MCF 10A (cell line): ENCODE data around the gene TMEM170A. TPM values are rescaled to one million over a fixed set of nuclear protein-coding genes. Genes with fewer than 3 reads are reported as not detected.
A peak's percentile ranks its signal among the peaks of the same experiment; 100 is the strongest.
"Not testable (repeated sequence)": the region's sequence is repeated elsewhere in the genome, so short reads cannot be mapped to it uniquely, and the experiment has no call there.

Source experiments
- BruUV-seq: library from RNA; stranded (reverse); fragments of 400-500 nt; replicated peaks from 2 replicates; lab custom pipeline; 2021; lab: Mats Ljungman, UMichigan
- CTCF ChIA-PET: fragments of 300-600 bp; sonication (Branson Sonifier 250); formaldehyde crosslinking; extraction: SDS; loops from one replicate; lab custom pipeline; 2021; ENCODE audit warnings: antibody characterized with exemption, inconsistent platforms; lab: Yijun Ruan, JAX
- POLR2A ChIA-PET: fragments of 300-600, 350-650 bp; sonication (Branson Sonifier 250); formaldehyde crosslinking; extraction: SDS; loops from one replicate; lab custom pipeline; 2020; ENCODE audit warnings: antibody characterized with exemption, inconsistent platforms; lab: Yijun Ruan, JAX
- DNase-seq: peaks from one replicate; pipeline ENCODE4 v3.0.0-alpha.2; 2018; ENCODE audit not compliant: unreplicated experiment
- H3K27ac Mint-ChIP-seq: one replicate; pipeline ENCODE4 v1.8.0; 2022; ENCODE audit warnings: mild to moderate bottlenecking, low read depth, mixed read lengths; ENCODE audit not compliant: unreplicated experiment
- H3K27me3 Mint-ChIP-seq: one replicate; pipeline ENCODE4 v1.8.0; 2022; ENCODE audit warnings: mixed read lengths; ENCODE audit not compliant: insufficient read depth, unreplicated experiment
- H3K36me3 Mint-ChIP-seq: one replicate; pipeline ENCODE4 v1.8.0; 2022; ENCODE audit warnings: mild to moderate bottlenecking, moderate library complexity, mixed read lengths; ENCODE audit not compliant: insufficient read depth, unreplicated experiment
- H3K4me1 Mint-ChIP-seq: one replicate; pipeline ENCODE4 v1.8.0; 2022; ENCODE audit warnings: mixed read lengths; ENCODE audit not compliant: insufficient read depth, unreplicated experiment
- H3K4me3 Mint-ChIP-seq: one replicate; pipeline ENCODE4 v1.8.0; 2022; ENCODE audit warnings: mild to moderate bottlenecking, moderate library complexity, mixed read lengths; ENCODE audit not compliant: unreplicated experiment
- H3K9me3 Mint-ChIP-seq: one replicate; pipeline ENCODE4 v1.8.0; 2022; ENCODE audit warnings: mixed read lengths; ENCODE audit not compliant: unreplicated experiment
- CTCF ChIP-seq: fragments of 200-600 bp; IDR thresholded peaks from one replicate; pipeline ENCODE4 v1.8.0; 2022; ENCODE audit warnings: antibody characterized with exemption, mild to moderate bottlenecking; ENCODE audit not compliant: unreplicated experiment
- intact Hi-C: fragments of 100-400 bp; cut with micrococcal nuclease; formaldehyde crosslinking; loops from 2 replicates; pipeline ENCODE4 v1.14.1; 2022
- total RNA-seq: library from RNA; stranded (reverse); gene quantifications from 2 replicates; pipeline ENCODE4 v1.2.3, GENCODE V29; 2022

TMEM170A gene
- total RNA-seq, 1 experiment from 2014 or later: 20.1 TPM

DNA sequence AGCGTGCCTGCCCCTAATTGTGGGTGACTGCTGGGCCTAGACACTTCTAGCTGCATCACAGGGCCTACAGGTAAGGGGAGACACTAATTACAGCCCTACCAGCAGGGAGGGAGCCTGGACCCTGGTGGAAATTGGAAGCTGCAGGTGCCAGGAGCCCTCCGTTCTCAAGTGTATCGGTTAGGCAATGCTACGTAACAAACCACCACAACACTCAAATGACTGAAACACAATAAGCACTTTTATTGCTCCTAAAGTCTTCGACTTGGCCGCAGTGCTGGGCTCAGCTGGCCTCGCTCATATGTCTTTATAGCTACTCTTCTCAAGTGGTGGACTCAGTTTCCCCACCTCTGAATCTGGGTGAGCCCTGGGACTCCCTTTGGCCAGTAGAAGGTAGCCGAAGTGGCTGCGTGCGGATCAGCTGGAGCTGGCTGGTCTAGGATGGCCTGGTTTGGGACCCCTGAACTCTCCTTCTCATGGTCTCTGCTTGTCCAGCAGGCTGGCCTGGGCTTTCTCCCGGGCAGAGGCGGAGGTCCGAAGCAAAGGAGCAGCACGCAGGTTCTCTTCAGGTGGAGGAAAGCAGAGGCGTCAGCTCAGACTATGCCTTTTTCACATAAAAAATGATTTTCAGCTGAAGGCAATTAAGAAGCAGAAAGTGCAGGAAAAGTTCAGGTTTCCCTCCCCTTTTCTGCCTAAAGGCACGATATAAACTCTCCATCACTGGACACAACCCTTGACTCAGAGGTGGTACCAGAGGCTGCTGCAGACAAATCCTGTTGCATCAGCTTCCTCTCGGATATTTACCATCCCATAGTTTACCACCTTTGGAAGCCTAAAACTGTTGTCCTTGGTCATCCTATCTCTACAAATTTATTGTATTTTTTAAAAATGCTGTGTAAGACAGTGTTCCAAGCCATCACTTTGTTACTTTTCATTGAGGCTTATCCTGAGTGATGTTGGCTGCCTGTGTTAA is 8.7 kb upstream of the TMEM170A start:
- Mint-ChIP-seq H3K27me3 (no peaks in the 10 kb centered on the region), H3K9me3 (no peaks in the 10 kb centered on the region), H3K4me1 (peaks cover 22% of the 10 kb centered on the region), H3K4me3 (no peak overlapping the region), H3K27ac (no peak overlapping the region), H3K36me3 (no peaks in the 10 kb centered on the region)
- ChIA-PET CTCF (interaction anchor here (0.5 to 5.5 kb wide), 27 partner anchors 8 to 291 kb away, joined by 3 to 88 read pairs (median 4); partner anchors contain the start of gene ADAT1), POLR2A (interaction anchor here (0.6 to 2.6 kb wide), 4 partner anchors 11 to 175 kb away, joined by 3 to 21 read pairs (median 4); partner anchors contain the start of genes GABARAPL2, KARS1, TERF2IP and TMEM231)
- BruUV-seq: no TSS peak
- intact Hi-C loops: loop anchor here (1.0 kb wide), 1 partner anchor 291 kb away; no protein-coding TSS in a partner anchor
- no peak for DNase-seq
- no peak for TF ChIP-seq CTCF

DNA sequence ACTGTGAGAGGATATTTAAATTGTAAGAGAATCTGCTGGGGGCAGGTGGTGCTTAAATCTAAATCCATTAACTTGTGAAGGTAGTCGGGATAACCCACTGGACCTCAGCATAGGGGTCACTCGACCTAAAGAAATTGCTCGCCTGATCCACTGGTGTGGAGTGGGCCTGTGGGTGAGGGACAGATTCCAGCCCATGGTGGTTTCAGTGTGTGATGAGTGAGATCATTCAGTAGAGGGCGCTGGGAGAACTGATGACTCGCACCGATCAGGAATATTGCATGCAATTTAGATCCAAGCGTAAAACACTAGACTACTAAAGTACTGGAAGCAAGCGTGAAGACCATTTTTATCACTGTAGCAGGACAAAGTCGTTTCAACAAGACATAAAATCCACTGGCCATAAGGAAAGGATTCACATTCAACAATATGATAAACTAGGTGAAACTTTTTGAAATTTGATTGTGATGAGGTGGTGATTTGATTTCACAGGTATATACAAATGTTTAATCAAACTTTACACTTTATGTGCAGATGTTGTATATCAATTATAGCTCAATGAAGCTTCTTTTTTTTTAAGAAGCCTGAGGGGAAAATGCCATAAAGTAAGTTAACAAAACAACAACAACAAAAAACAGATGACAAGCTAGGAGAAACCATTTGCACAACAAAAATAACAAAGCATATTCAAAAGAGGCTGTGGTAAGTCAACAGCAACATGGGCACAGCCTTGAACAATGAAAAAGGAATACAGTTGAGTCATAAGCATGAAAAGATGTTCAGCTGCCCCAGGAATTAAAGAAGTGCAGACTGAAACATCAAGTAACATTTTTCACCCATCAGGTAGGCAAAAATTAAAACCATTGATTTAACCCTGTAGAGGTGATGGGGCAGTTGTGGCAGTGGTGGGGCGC is 7.5 kb upstream of the TMEM170A start:
- ChIA-PET CTCF (interaction anchor here (0.6 to 5.5 kb wide), 47 partner anchors 9 to 1135 kb away, joined by 3 to 88 read pairs (median 4); partner anchors contain the start of genes ADAT1 and CHST6), POLR2A (interaction anchor here (0.7 to 2.6 kb wide), 8 partner anchors 13 to 292 kb away, joined by 3 to 21 read pairs (median 4); partner anchors contain the start of genes KARS1, TERF2IP and TMEM231)
- H3K4me3 Mint-ChIP-seq: no peak overlapping the region
- no peaks in the 10 kb centered on the region for H3K27me3 Mint-ChIP-seq
- BruUV-seq: no TSS peak
- no peaks in the 10 kb centered on the region for H3K36me3 Mint-ChIP-seq
- intact Hi-C loops: loop anchor here (1.0 kb wide), 4 partner anchors 45 to 292 kb away; no protein-coding TSS in a partner anchor
- no peaks in the 10 kb centered on the region for H3K9me3 Mint-ChIP-seq
- H3K4me1 Mint-ChIP-seq: peaks cover 9% of the 10 kb centered on the region
- TF ChIP-seq CTCF: peak; percentile 77
- DNase-seq: peak; percentile 74
- H3K27ac Mint-ChIP-seq: no peak overlapping the region

DNA sequence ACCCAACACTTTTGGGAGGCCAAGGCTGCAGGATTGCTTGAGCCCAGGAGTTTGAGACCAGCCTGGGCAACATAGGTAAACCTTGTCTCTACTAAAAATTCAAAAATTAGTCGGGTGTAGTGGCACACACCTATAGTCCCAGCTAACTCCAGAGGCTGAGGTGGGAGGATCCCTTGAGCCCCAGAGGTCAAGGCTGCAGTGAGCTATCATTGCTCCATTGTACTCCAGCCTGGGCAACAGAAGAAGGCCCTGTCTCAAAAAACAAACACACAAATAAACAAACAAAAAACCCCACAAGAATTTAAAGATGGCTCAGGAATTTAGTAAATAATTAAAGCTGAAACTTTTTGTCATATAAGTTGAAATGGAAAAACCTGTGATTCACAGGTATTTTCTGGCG is 2.3 kb upstream of the TMEM170A start:
- Mint-ChIP-seq H3K27me3 (no peaks in the 10 kb centered on the region), H3K27ac (no peak overlapping the region), H3K4me3 (no peak overlapping the region), H3K36me3 (peaks cover 8% of the 10 kb centered on the region), H3K9me3 (no peaks in the 10 kb centered on the region), H3K4me1 (peaks cover 20% of the 10 kb centered on the region)
- BruUV-seq: no TSS peak
- no peak for TF ChIP-seq CTCF
- intact Hi-C loops: no loop called here
- CTCF ChIA-PET: interaction anchor here (0.6 to 3.3 kb wide), 10 partner anchors 9 to 359 kb away, joined by 3 to 27 read pairs (median 4); no protein-coding TSS in a partner anchor
- no peak for DNase-seq
- POLR2A ChIA-PET: no interaction called here

DNA sequence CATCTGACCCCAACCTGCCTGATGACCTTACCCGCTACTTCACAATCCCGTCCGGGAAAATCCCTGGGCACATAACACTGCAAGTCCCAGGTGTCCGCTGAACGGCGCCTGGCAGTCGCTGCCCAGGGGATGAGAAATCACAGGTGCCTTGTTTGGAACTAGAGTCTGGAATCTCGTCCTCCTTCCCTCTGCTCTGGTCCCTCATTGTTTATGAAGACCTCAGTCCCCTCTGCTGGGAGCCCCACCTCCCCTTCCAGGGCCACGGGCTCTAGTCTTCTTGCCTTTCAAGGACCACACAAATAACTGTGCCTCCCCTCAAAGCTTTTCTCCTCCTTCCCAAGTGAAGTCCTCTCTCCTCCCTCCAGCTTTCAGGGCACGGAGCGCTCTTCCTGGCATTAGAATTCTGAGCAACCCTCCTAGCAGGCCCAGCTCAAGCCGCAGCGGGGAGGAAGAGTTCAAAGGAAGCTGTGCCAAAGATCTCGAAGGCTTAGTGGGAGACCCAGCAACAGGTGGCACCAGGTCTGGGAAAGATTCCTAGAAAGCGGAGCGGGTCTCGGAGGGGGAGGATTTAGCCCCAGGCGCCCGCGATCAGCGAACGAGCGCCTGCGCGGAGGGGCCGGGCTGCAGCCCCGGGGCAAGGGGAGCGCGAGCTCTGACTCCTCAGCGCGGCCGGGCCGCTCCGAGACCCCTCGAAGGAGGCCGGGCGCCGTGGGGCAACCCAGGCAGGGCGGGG is 934 bp downstream of the TMEM170A start:
- CTCF ChIA-PET: interaction anchor here (0.6 to 3.0 kb wide), 21 partner anchors 10 to 474 kb away, joined by 3 to 16 read pairs (median 3); no protein-coding TSS in a partner anchor
- POLR2A ChIA-PET: interaction anchor here (0.7 to 2.7 kb wide), 14 partner anchors 10 to 767 kb away, joined by 3 to 27 read pairs (median 4); partner anchors contain the start of genes ADAT1, CFDP1, GABARAPL2 and TMEM231
- TSS peak; percentile 38 for BruUV-seq
- peak; percentile 31 for DNase-seq
- intact Hi-C loops: loop anchor here (1.0 to 2.0 kb wide), 2 partner anchors 91 to 264 kb away; no protein-coding TSS in a partner anchor
- H3K9me3 Mint-ChIP-seq, H3K27me3 Mint-ChIP-seq: not testable (repeated sequence)
- peaks cover 32% of the 10 kb centered on the region for H3K4me1 Mint-ChIP-seq
- H3K36me3 Mint-ChIP-seq: peaks cover 23% of the 10 kb centered on the region
- H3K4me3 Mint-ChIP-seq: peak overlapping the region; percentile 95
- peak overlapping the region; percentile 92 for H3K27ac Mint-ChIP-seq
